ENCODE data around the gene GTF2F1. TPM values are rescaled to one million over a fixed set of nuclear protein-coding genes. Genes with fewer than 3 reads are reported as not detected.
A peak's percentile ranks its signal among the peaks of the same experiment; 100 is the strongest.

Gene GTF2F1
- total and polyA plus RNA-seq, 2 experiments from 2014 or later = 41.2 to 43.3 TPM

- H2AFZ ChIP-seq = no peak overlapping the region
- H3F3A ChIP-seq (ENCODE audit: insufficient read depth) = peaks cover 23% of the 10 kb centered on the region; the same call in 1 of the 2 replicates
- 23 to 29% methylated on average over 6 of the region's 6 CpGs for WGBS, 2 experiments (ENCODE audit: low coverage in 1 of 2, low lambda C conversion rate in 2 of 2, missing lambda C conversion rate in 2 of 2)
- H3K9me2 ChIP-seq (ENCODE audit: insufficient read depth) = no peaks in the 10 kb centered on the region
- H3K4me3 ChIP-seq = no peak overlapping the region
- H3K27me3 ChIP-seq (replicated peaks; ENCODE audit: insufficient read depth) = no peaks in the 10 kb centered on the region
- H3K9me3 ChIP-seq (ENCODE audit: low read depth) = no peaks in the 10 kb centered on the region
- DNase-seq = peak; percentile 47
- H3K36me3 ChIP-seq (ENCODE audit: low read depth) = peaks cover 16% of the 10 kb centered on the region; the same call in 1 of the 2 replicates
- no peak overlapping the region for H3K27ac ChIP-seq
- H3K4me2 ChIP-seq (ENCODE audit: unreplicated experiment) = no peak overlapping the region
- no peaks in the 10 kb centered on the region for H4K20me1 ChIP-seq (ENCODE audit: insufficient read depth)
- in situ Hi-C loops (cut with MboI) = no loop called here
- no peaks in the 10 kb centered on the region for H3K79me2 ChIP-seq (ENCODE audit: insufficient read depth)
- no peak overlapping the region for H3K9ac ChIP-seq
- H3K4me1 ChIP-seq (ENCODE audit: insufficient read depth) = peaks cover 10% of the 10 kb centered on the region
- TF ChIP-seq EZH2 (IDR thresholded peaks at IDR 0.05; ENCODE audit: insufficient read depth, poor library complexity, severe bottlenecking) = no peak
- no peak for TF ChIP-seq EZH2phosphoT487 (IDR thresholded peaks at IDR 0.05; ENCODE audit: insufficient read depth, low read depth)
Measured at GRCh38 chr19:6378041-6378440, 14.9 kb downstream of the GTF2F1 start.

- TF ChIP-seq EZH2phosphoT487 (IDR thresholded peaks at IDR 0.05; ENCODE audit: insufficient read depth, low read depth) (no peak), EZH2 (IDR thresholded peaks at IDR 0.05; ENCODE audit: insufficient read depth, poor library complexity, severe bottlenecking) (no peak)
Measured at GRCh38 chr19:6376512-6377190, 16.3 kb downstream of the GTF2F1 start.

GRCh38 chr19:6375411-6376010 lies 17.5 kb downstream of the GTF2F1 start, which contains the start of gene PSPN:
PSPN (minus strand) TSS chr19:6375933; CDS start chr19:6375849, 84 bp downstream.
- H3K4me1 ChIP-seq (ENCODE audit: insufficient read depth) = peaks cover 10% of the 10 kb centered on the region
- H3K27me3 ChIP-seq (replicated peaks; ENCODE audit: insufficient read depth) = no peaks in the 10 kb centered on the region
- TF ChIP-seq EZH2 (IDR thresholded peaks at IDR 0.05; ENCODE audit: insufficient read depth, poor library complexity, severe bottlenecking) (no peak), EZH2phosphoT487 (IDR thresholded peaks at IDR 0.05; ENCODE audit: insufficient read depth, low read depth) (no peak)
- 88 to 91% methylated on average over 25 of the region's 25 CpGs for WGBS, 2 experiments (ENCODE audit: low coverage in 1 of 2, low lambda C conversion rate in 2 of 2, missing lambda C conversion rate in 2 of 2)
- no peak within 1 kb of the TSS for H2AFZ ChIP-seq
- peaks cover 11% of the 10 kb centered on the region; the same call in 1 of the 2 replicates for H3K36me3 ChIP-seq (ENCODE audit: low read depth)
- no peaks in the 10 kb centered on the region for H3K9me3 ChIP-seq (ENCODE audit: low read depth)
- H3K27ac ChIP-seq = no peak within 1 kb of the TSS
- H3K9ac ChIP-seq = no peak within 1 kb of the TSS
- H3K9me2 ChIP-seq (ENCODE audit: insufficient read depth) = no peaks in the 10 kb centered on the region
- no peak within 1 kb of the TSS for H3K4me2 ChIP-seq (ENCODE audit: unreplicated experiment)
- DNase-seq = no peak
- no peaks in the 10 kb centered on the region for H3K79me2 ChIP-seq (ENCODE audit: insufficient read depth)
- peaks cover 23% of the 10 kb centered on the region; the same call in 1 of the 2 replicates for H3F3A ChIP-seq (ENCODE audit: insufficient read depth)
- H4K20me1 ChIP-seq (ENCODE audit: insufficient read depth) = no peaks in the 10 kb centered on the region
- in situ Hi-C loops (cut with MboI) = no loop called here
- no peak within 1 kb of the TSS for H3K4me3 ChIP-seq

More at GRCh38 chr19:6376512-6377190, 16.3 kb downstream of the GTF2F1 start:
- Histone ChIP-seq H3K36me3 (ENCODE audit: low read depth) (peaks cover 16% of the 10 kb centered on the region; the same call in 1 of the 2 replicates), H3K27me3 (replicated peaks; ENCODE audit: insufficient read depth) (no peaks in the 10 kb centered on the region), H3K4me3 (no peak overlapping the region), H3K79me2 (ENCODE audit: insufficient read depth) (no peaks in the 10 kb centered on the region), H3K27ac (no peak overlapping the region), H3K9ac (no peak overlapping the region), H3K9me2 (ENCODE audit: insufficient read depth) (no peaks in the 10 kb centered on the region), H3K9me3 (ENCODE audit: low read depth) (no peaks in the 10 kb centered on the region), H3F3A (ENCODE audit: insufficient read depth) (peaks cover 23% of the 10 kb centered on the region; the same call in 1 of the 2 replicates), H3K4me1 (ENCODE audit: insufficient read depth) (peaks cover 10% of the 10 kb centered on the region), H4K20me1 (ENCODE audit: insufficient read depth) (no peaks in the 10 kb centered on the region), H3K4me2 (ENCODE audit: unreplicated experiment) (no peak overlapping the region), H2AFZ (no peak overlapping the region)
- DNase-seq = peak; percentile 37
- in situ Hi-C loops (cut with MboI) = no loop called here
- 56 to 58% methylated on average over 18 to 19 of the region's 19 CpGs for WGBS, 2 experiments (ENCODE audit: low coverage in 1 of 2, low lambda C conversion rate in 2 of 2, missing lambda C conversion rate in 2 of 2)

- no peak overlapping the region for H3K4me3 ChIP-seq
- H3K4me1 ChIP-seq (ENCODE audit: insufficient read depth) = peaks cover 10% of the 10 kb centered on the region
- H3F3A ChIP-seq (ENCODE audit: insufficient read depth) = peaks cover 24% of the 10 kb centered on the region; the same call in 1 of the 2 replicates
- in situ Hi-C loops (cut with MboI) = no loop called here
- no peaks in the 10 kb centered on the region for H4K20me1 ChIP-seq (ENCODE audit: insufficient read depth)
- no peaks in the 10 kb centered on the region for H3K27me3 ChIP-seq (replicated peaks; ENCODE audit: insufficient read depth)
- H3K9me2 ChIP-seq (ENCODE audit: insufficient read depth) = no peaks in the 10 kb centered on the region
- no peak overlapping the region for H3K9ac ChIP-seq
- H3K27ac ChIP-seq = no peak overlapping the region
- TF ChIP-seq EZH2phosphoT487 (IDR thresholded peaks at IDR 0.05; ENCODE audit: insufficient read depth, low read depth) (no peak), EZH2 (IDR thresholded peaks at IDR 0.05; ENCODE audit: insufficient read depth, poor library complexity, severe bottlenecking) (no peak)
- no peak overlapping the region for H2AFZ ChIP-seq
- H3K36me3 ChIP-seq (ENCODE audit: low read depth) = peaks cover 6% of the 10 kb centered on the region; the same call in 1 of the 2 replicates
- no peaks in the 10 kb centered on the region for H3K79me2 ChIP-seq (ENCODE audit: insufficient read depth)
- no peak overlapping the region for H3K4me2 ChIP-seq (ENCODE audit: unreplicated experiment)
- 91 to 94% methylated on average over 18 to 28 of the region's 29 CpGs for WGBS, 2 experiments (ENCODE audit: low coverage in 1 of 2, low lambda C conversion rate in 2 of 2, missing lambda C conversion rate in 2 of 2)
- no peak for DNase-seq
- no peaks in the 10 kb centered on the region for H3K9me3 ChIP-seq (ENCODE audit: low read depth)
Measured at GRCh38 chr19:6374711-6375410, 18.1 kb downstream of the GTF2F1 start.

Data from GM23248 (cell line).